GM23338 (cell line): ENCODE results near the gene SMAD3. TPM values are rescaled to one million over a fixed set of nuclear protein-coding genes. Genes with fewer than 3 reads are reported as not detected.

Experiments used
- ATAC-seq: fragments of 200-7000 bp; cut with Tn5 transposase; 3 replicates; pipeline ENCODE4 v1.9.1; 2020
- DNase-seq: peaks from one replicate; pipeline ENCODE4 v3.0.0-alpha.2; 2015; ENCODE audit warnings: low spot score
- H2AFZ ChIP-seq: fragments of 200-600 bp; sonication (generic); 2 replicates; pipeline ENCODE4 v1.8.0; 2016; ENCODE audit warnings: antibody characterized with exemption, mild to moderate bottlenecking, moderate library complexity
- H3F3A ChIP-seq: fragments of 200-600 bp; sonication (generic); replicated peaks from 2 replicates; pipeline ENCODE4 v1.8.0; 2017; ENCODE audit warnings: antibody characterized with exemption, mixed run types, low read depth
- H3K27ac ChIP-seq: fragments of 200-600 bp; sonication (generic); 2 replicates; pipeline ENCODE4 v1.6.1; 2016; ENCODE audit warnings: low read depth
- H3K27me3 ChIP-seq: fragments of 200-600 bp; sonication (generic); 2 replicates; pipeline ENCODE4 v1.8.0; 2016; ENCODE audit warnings: mild to moderate bottlenecking, mixed run types, moderate library complexity; ENCODE audit not compliant: insufficient read depth
- H3K36me3 ChIP-seq: fragments of 200-600 bp; sonication (generic); 2 replicates; pipeline ENCODE4 v1.8.0; 2016; ENCODE audit warnings: mild to moderate bottlenecking; ENCODE audit not compliant: insufficient read depth
- H3K4me1 ChIP-seq: fragments of 200-600 bp; sonication (generic); 2 replicates; pipeline ENCODE4 v1.8.0; 2016; ENCODE audit warnings: mild to moderate bottlenecking, moderate library complexity; ENCODE audit not compliant: insufficient read depth
- H3K4me2 ChIP-seq: fragments of 200-600 bp; sonication (generic); 2 replicates; pipeline ENCODE4 v1.7.1; 2017; ENCODE audit warnings: mixed run types
- H3K4me3 ChIP-seq: fragments of 200-600 bp; sonication (generic); 2 replicates; pipeline ENCODE4 v1.6.1; 2016; ENCODE audit warnings: mixed run types
- H3K79me2 ChIP-seq: fragments of 200-600 bp; sonication (generic); replicated peaks from 2 replicates; pipeline ENCODE4 v1.8.0; 2017; ENCODE audit warnings: mild to moderate bottlenecking; ENCODE audit not compliant: insufficient read depth
- H3K9me2 ChIP-seq: fragments of 200-600 bp; sonication (generic); 2 replicates; pipeline ENCODE4 v1.8.0; 2017; ENCODE audit not compliant: insufficient read depth
- H4K20me1 ChIP-seq: fragments of 200-600 bp; sonication (generic); replicated peaks from 2 replicates; pipeline ENCODE4 v1.8.0; 2017; ENCODE audit warnings: mild to moderate bottlenecking; ENCODE audit not compliant: insufficient read depth
- H3K27ac Mint-ChIP-seq: 2 replicates; pipeline ENCODE4 v1.8.0; 2020; ENCODE audit warnings: inconsistent platforms, mild to moderate bottlenecking, moderate library complexity, mixed read lengths
- H3K27me3 Mint-ChIP-seq: 3 replicates; pipeline ENCODE4 v1.8.0; 2022; ENCODE audit warnings: low read depth, mild to moderate bottlenecking, moderate library complexity, mixed read lengths, inconsistent platforms; ENCODE audit not compliant: insufficient read depth, poor library complexity
- H3K36me3 Mint-ChIP-seq: 3 replicates; pipeline ENCODE4 v1.8.0; 2021; ENCODE audit warnings: low read depth, mild to moderate bottlenecking, inconsistent platforms, moderate library complexity, mixed read lengths
- H3K4me1 Mint-ChIP-seq: 3 replicates; pipeline ENCODE4 v1.8.0; 2020; ENCODE audit warnings: mild to moderate bottlenecking, inconsistent platforms, mixed read lengths
- H3K4me3 Mint-ChIP-seq: 3 replicates; pipeline ENCODE4 v1.8.0; 2021; ENCODE audit warnings: moderate library complexity, mild to moderate bottlenecking, inconsistent platforms, mixed read lengths
- H3K9me3 Mint-ChIP-seq: 3 replicates; pipeline ENCODE4 v1.8.0; 2020; ENCODE audit warnings: moderate library complexity, mild to moderate bottlenecking, inconsistent platforms, mixed read lengths
- EZH2 ChIP-seq: fragments of 200-600 bp; sonication (generic); IDR thresholded peaks from one replicate; pipeline ENCODE4 v1.8.0; 2017; ENCODE audit warnings: antibody characterized with exemption, mild to moderate bottlenecking, low read depth; ENCODE audit not compliant: unreplicated experiment
- EZH2phosphoT487 ChIP-seq: fragments of 200-600 bp; sonication (generic); IDR thresholded peaks from one replicate; pipeline ENCODE4 v1.8.1; 2018; ENCODE audit warnings: antibody characterized with exemption; ENCODE audit not compliant: unreplicated experiment
- REST ChIP-seq: IDR thresholded peaks from one replicate; pipeline ENCODE4 v1.6.1; 2018; ENCODE audit warnings: antibody characterized with exemption; ENCODE audit not compliant: unreplicated experiment
- STAT1 ChIP-seq: IDR thresholded peaks from one replicate; pipeline ENCODE4 v1.6.1; 2016; ENCODE audit warnings: antibody characterized with exemption; ENCODE audit not compliant: unreplicated experiment
- ZNF114 ChIP-seq: fragments of 250-450 bp; sonication (Bioruptor Pico); IDR thresholded peaks from 2 replicates; pipeline ENCODE4 v1.5.0; 2020; ENCODE audit warnings: mild to moderate bottlenecking, moderate library complexity
- polyA plus RNA-seq: library from polyadenylated mRNA; unstranded; fragments of >200 nt; fragmentation: Nextera tagmentation; extraction: Ambion mirVana; gene quantifications from 2 replicates; pipeline ENCODE4 v1.2.1, GENCODE V29; 2016
- total RNA-seq: library from RNA; depleted of rRNA; stranded (reverse); fragments of >200 nt; shearing (Covaris generic); gene quantifications from 2 replicates; pipeline ENCODE4 v1.2.3, GENCODE V29; 2014
- TF ChIP-seq, protein P1 (sequence below): fragments of 250-450 bp; sonication (Bioruptor Pico); IDR thresholded peaks from 2 replicates; pipeline ENCODE4 v1.5.0; 2020; ENCODE audit warnings: mild to moderate bottlenecking, moderate library complexity

Gene SMAD3
- total and polyA plus RNA-seq, 2 experiments from 2014 or later = 4.9 to 11.6 TPM

GRCh38 chr15:67142092-67142766 is 76.8 kb downstream of the SMAD3 start (continued):
- TF ChIP-seq, protein P1, sequence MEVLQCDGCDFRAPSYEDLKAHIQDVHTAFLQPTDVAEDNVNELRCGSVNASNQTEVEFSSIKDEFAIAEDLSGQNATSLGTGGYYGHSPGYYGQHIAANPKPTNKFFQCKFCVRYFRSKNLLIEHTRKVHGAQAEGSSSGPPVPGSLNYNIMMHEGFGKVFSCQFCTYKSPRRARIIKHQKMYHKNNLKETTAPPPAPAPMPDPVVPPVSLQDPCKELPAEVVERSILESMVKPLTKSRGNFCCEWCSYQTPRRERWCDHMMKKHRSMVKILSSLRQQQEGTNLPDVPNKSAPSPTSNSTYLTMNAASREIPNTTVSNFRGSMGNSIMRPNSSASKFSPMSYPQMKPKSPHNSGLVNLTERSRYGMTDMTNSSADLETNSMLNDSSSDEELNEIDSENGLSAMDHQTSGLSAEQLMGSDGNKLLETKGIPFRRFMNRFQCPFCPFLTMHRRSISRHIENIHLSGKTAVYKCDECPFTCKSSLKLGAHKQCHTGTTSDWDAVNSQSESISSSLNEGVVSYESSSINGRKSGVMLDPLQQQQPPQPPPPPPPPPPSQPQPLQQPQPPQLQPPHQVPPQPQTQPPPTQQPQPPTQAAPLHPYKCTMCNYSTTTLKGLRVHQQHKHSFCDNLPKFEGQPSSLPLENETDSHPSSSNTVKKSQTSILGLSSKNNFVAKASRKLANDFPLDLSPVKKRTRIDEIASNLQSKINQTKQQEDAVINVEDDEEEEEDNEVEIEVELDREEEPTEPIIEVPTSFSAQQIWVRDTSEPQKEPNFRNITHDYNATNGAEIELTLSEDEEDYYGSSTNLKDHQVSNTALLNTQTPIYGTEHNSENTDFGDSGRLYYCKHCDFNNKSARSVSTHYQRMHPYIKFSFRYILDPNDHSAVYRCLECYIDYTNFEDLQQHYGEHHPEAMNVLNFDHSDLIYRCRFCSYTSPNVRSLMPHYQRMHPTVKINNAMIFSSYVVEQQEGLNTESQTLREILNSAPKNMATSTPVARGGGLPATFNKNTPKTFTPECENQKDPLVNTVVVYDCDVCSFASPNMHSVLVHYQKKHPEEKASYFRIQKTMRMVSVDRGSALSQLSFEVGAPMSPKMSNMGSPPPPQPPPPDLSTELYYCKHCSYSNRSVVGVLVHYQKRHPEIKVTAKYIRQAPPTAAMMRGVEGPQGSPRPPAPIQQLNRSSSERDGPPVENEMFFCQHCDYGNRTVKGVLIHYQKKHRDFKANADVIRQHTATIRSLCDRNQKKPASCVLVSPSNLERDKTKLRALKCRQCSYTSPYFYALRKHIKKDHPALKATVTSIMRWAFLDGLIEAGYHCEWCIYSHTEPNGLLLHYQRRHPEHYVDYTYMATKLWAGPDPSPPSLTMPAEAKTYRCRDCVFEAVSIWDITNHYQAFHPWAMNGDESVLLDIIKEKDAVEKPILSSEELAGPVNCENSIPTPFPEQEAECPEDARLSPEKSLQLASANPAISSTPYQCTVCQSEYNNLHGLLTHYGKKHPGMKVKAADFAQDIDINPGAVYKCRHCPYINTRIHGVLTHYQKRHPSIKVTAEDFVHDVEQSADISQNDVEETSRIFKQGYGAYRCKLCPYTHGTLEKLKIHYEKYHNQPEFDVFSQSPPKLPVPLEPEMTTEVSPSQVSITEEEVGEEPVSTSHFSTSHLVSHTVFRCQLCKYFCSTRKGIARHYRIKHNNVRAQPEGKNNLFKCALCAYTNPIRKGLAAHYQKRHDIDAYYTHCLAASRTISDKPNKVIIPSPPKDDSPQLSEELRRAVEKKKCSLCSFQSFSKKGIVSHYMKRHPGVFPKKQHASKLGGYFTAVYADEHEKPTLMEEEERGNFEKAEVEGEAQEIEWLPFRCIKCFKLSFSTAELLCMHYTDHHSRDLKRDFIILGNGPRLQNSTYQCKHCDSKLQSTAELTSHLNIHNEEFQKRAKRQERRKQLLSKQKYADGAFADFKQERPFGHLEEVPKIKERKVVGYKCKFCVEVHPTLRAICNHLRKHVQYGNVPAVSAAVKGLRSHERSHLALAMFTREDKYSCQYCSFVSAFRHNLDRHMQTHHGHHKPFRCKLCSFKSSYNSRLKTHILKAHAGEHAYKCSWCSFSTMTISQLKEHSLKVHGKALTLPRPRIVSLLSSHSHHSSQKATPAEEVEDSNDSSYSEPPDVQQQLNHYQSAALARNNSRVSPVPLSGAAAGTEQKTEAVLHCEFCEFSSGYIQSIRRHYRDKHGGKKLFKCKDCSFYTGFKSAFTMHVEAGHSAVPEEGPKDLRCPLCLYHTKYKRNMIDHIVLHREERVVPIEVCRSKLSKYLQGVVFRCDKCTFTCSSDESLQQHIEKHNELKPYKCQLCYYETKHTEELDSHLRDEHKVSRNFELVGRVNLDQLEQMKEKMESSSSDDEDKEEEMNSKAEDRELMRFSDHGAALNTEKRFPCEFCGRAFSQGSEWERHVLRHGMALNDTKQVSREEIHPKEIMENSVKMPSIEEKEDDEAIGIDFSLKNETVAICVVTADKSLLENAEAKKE (CRISPR knock-in tag) = no peak
- no peak for TF ChIP-seq REST
- no peak for TF ChIP-seq ZNF114 (CRISPR knock-in tag)
- TF ChIP-seq STAT1 = no peak

DNA sequence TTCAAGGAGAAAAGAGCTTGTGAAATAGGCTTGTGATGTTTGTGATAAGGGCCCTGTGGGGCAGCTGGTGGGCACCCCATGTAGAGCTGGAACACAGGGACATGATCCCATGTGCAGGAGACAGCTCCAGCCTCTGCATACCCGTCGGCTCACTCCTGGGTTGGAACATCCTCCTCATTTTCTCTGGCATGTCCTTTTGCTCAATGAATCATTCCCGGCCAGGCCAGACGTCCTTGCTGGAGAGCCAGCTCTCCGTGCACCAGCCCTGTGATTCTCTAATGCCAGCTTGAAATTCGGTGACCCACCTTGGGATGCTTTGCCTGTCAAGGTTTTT is 77.3 kb downstream of the SMAD3 start:
- Histone ChIP-seq H3K4me2 (no peak overlapping the region), H3K79me2 (peaks cover 31% of the 10 kb centered on the region), H3K4me1 (peaks cover 69% of the 10 kb centered on the region), H3K9me2 (no peaks in the 10 kb centered on the region), H4K20me1 (no peaks in the 10 kb centered on the region), H3K36me3 (no peaks in the 10 kb centered on the region), H3K27ac (no peak overlapping the region), H2AFZ (no peak overlapping the region), H3K4me3 (no peak overlapping the region), H3K27me3 (0 out of 2 replicates have a peak, but pooled peaks cover under 1% of the 10 kb centered on the region), H3F3A (0 out of 2 replicates have a peak, but pooled peaks cover 7% of the 10 kb centered on the region)
- peaks cover 13% of the 10 kb centered on the region for H3K27me3 Mint-ChIP-seq
- peaks cover 87% of the 10 kb centered on the region for H3K4me1 Mint-ChIP-seq
- DNase-seq (no peak), ATAC-seq (no peak)
- no peaks in the 10 kb centered on the region for H3K9me3 Mint-ChIP-seq
- H3K36me3 Mint-ChIP-seq = no peaks in the 10 kb centered on the region
- H3K4me3 Mint-ChIP-seq = no peak overlapping the region
- no peak overlapping the region for H3K27ac Mint-ChIP-seq
- TF ChIP-seq REST = no peak
- no peak for TF ChIP-seq EZH2
- no peak for TF ChIP-seq EZH2phosphoT487
